ENCODE measurements around the gene FER. TPM values are rescaled to one million over a fixed set of nuclear protein-coding genes. Genes with fewer than 3 reads are reported as not detected.

The FER gene
- total RNA-seq, 5 donors from 2014 or later (not counting 1 experiment from before 2014, with no cell fraction given) = 7.0 to 19.6 (median 10.4) TPM

GRCh38 chr5:108753331-108753730 lies 5.6 kb downstream of the FER start:
- POLR2A ChIA-PET = interaction anchor here in 1 of 2 donors (1.0 kb wide), 1 partner anchor 9 kb away, joined by 5 read pairs; no protein-coding TSS in a partner anchor
- peaks cover 10 to 12% (median 11%) of the 10 kb centered on the region in 3 donors for H3K4me1 Mint-ChIP-seq
- no CpG with 5 or more reads among the region's 3 CpGs for WGBS (ENCODE audit: insufficient coverage)

GRCh38 chr5:108753877-108754276 lies 6.2 kb downstream of the FER start:
- ChIA-PET CTCF (no interaction called here), POLR2A (interaction anchor here in 1 of 2 donors (0.6 kb wide), 2 partner anchors 11 to 51 kb away, joined by 7 to 9 read pairs; no protein-coding TSS in a partner anchor)
- Histone ChIP-seq H3K4me1 (ENCODE audit: control insufficient read depth in 1 of 2, extremely low read depth in 1 of 2, insufficient read depth in 2 of 2, low read length in 2 of 2) (peaks cover 0 to 5% of the 10 kb centered on the region in 2 experiments), H3K27ac (ENCODE audit: low read length) (no peak overlapping the region), H3K4me3 (ENCODE audit: control insufficient read depth in 1 of 2, extremely low read depth in 1 of 2, low read length in 1 of 2) (no peak overlapping the region), H3K36me3 (ENCODE audit: control insufficient read depth in 2 of 2, extremely low read depth in 1 of 2, insufficient read depth in 1 of 2, low read length in 1 of 2) (no peaks in the 10 kb centered on the region), H3K27me3 (replicated peaks in 1 of 2; ENCODE audit: control insufficient read depth in 2 of 2, extremely low read depth in 1 of 2, insufficient read depth in 2 of 2, low read length in 1 of 2) (no peaks in the 10 kb centered on the region), H3K9me3 (no peaks in the 10 kb centered on the region)
- no peaks in the 10 kb centered on the region for H3K36me3 Mint-ChIP-seq
- WGBS (ENCODE audit: insufficient coverage) = 78% methylated on average over 4 of the region's 6 CpGs
- DNase-seq (no peak), ATAC-seq (replicated peaks in 1 of 4) (no peak)
- no peak overlapping the region for H3K27ac Mint-ChIP-seq
- H3K27me3 Mint-ChIP-seq = no peaks in the 10 kb centered on the region
- no peaks in the 10 kb centered on the region for H3K9me3 Mint-ChIP-seq
- no peak overlapping the region for H3K4me3 Mint-ChIP-seq
- H3K4me1 Mint-ChIP-seq = peaks cover 10 to 12% (median 11%) of the 10 kb centered on the region in 3 donors

More at GRCh38 chr5:108753331-108753730, 5.6 kb downstream of the FER start:
- Histone ChIP-seq H3K36me3 (ENCODE audit: control insufficient read depth in 2 of 2, extremely low read depth in 1 of 2, insufficient read depth in 1 of 2, low read length in 1 of 2) (no peaks in the 10 kb centered on the region), H3K27ac (ENCODE audit: low read length) (no peak overlapping the region), H3K9me3 (no peaks in the 10 kb centered on the region), H3K4me1 (ENCODE audit: control insufficient read depth in 1 of 2, extremely low read depth in 1 of 2, insufficient read depth in 2 of 2, low read length in 2 of 2) (peaks cover 0 to 5% of the 10 kb centered on the region in 2 experiments), H3K4me3 (ENCODE audit: control insufficient read depth in 1 of 2, extremely low read depth in 1 of 2, low read length in 1 of 2) (no peak overlapping the region), H3K27me3 (replicated peaks in 1 of 2; ENCODE audit: control insufficient read depth in 2 of 2, extremely low read depth in 1 of 2, insufficient read depth in 2 of 2, low read length in 1 of 2) (no peaks in the 10 kb centered on the region)
- Mint-ChIP-seq H3K9me3 (no peaks in the 10 kb centered on the region), H3K27ac (no peak overlapping the region), H3K36me3 (no peaks in the 10 kb centered on the region), H3K4me3 (no peak overlapping the region), H3K27me3 (no peaks in the 10 kb centered on the region)
- no peak for ATAC-seq (replicated peaks in 1 of 4)
- CTCF ChIA-PET = no interaction called here
- no peak for DNase-seq

GRCh38 chr5:108760512-108760911 lies 12.8 kb downstream of the FER start:
- ChIA-PET POLR2A (no interaction called here), CTCF (no interaction called here)
- Histone ChIP-seq H3K4me3 (ENCODE audit: control insufficient read depth in 1 of 2, extremely low read depth in 1 of 2, low read length in 1 of 2) (no peak overlapping the region), H3K27me3 (replicated peaks in 1 of 2; ENCODE audit: control insufficient read depth in 2 of 2, extremely low read depth in 1 of 2, insufficient read depth in 2 of 2, low read length in 1 of 2) (no peaks in the 10 kb centered on the region), H3K36me3 (ENCODE audit: control insufficient read depth in 2 of 2, extremely low read depth in 1 of 2, insufficient read depth in 1 of 2, low read length in 1 of 2) (no peaks in the 10 kb centered on the region), H3K9me3 (no peaks in the 10 kb centered on the region), H3K4me1 (ENCODE audit: control insufficient read depth in 1 of 2, extremely low read depth in 1 of 2, insufficient read depth in 2 of 2, low read length in 2 of 2) (peaks cover 0 to 8% of the 10 kb centered on the region in 2 experiments), H3K27ac (ENCODE audit: low read length) (no peak overlapping the region)
- H3K36me3 Mint-ChIP-seq = peaks cover 4% of the 10 kb centered on the region
- H3K27me3 Mint-ChIP-seq = no peaks in the 10 kb centered on the region
- DNase-seq (peak in 2 of 35 experiments; percentile 8 to 40), ATAC-seq (replicated peaks in 1 of 4) (peak in 3 of 4 experiments; percentile 63 to 94 (median 69))
- H3K4me1 Mint-ChIP-seq = peaks cover 22 to 31% (median 26%) of the 10 kb centered on the region in 3 donors
- no CpG with 5 or more reads among the region's 1 CpG for WGBS (ENCODE audit: insufficient coverage)
- H3K9me3 Mint-ChIP-seq = peaks cover 0 to 3% (median 3%) of the 10 kb centered on the region in 3 donors
- peak overlapping the region in 1 of 3 donors; percentile 28 for H3K4me3 Mint-ChIP-seq
- peak overlapping the region in 1 of 2 donors; percentile 0 for H3K27ac Mint-ChIP-seq

GRCh38 chr5:108762660-108763059 lies 15.0 kb downstream of the FER start:
- Histone ChIP-seq H3K36me3 (ENCODE audit: control insufficient read depth in 2 of 2, extremely low read depth in 1 of 2, insufficient read depth in 1 of 2, low read length in 1 of 2) (no peaks in the 10 kb centered on the region), H3K27ac (ENCODE audit: low read length) (no peak overlapping the region), H3K4me3 (ENCODE audit: control insufficient read depth in 1 of 2, extremely low read depth in 1 of 2, low read length in 1 of 2) (no peak overlapping the region), H3K27me3 (replicated peaks in 1 of 2; ENCODE audit: control insufficient read depth in 2 of 2, extremely low read depth in 1 of 2, insufficient read depth in 2 of 2, low read length in 1 of 2) (no peaks in the 10 kb centered on the region), H3K4me1 (ENCODE audit: control insufficient read depth in 1 of 2, extremely low read depth in 1 of 2, insufficient read depth in 2 of 2, low read length in 2 of 2) (peaks cover 0 to 8% of the 10 kb centered on the region in 2 experiments), H3K9me3 (no peaks in the 10 kb centered on the region)
- Mint-ChIP-seq H3K4me3 (no peak overlapping the region), H3K27me3 (no peaks in the 10 kb centered on the region), H3K9me3 (peaks cover 0 to 3% (median 3%) of the 10 kb centered on the region in 3 donors), H3K36me3 (peaks cover 4% of the 10 kb centered on the region), H3K27ac (no peak overlapping the region), H3K4me1 (peaks cover 22 to 32% (median 26%) of the 10 kb centered on the region in 3 donors)
- POLR2A ChIA-PET = interaction anchor here in 1 of 2 donors (0.7 to 1.8 kb wide), 2 partner anchors 10 to 112 kb away, joined by 3 to 5 read pairs; no protein-coding TSS in a partner anchor
- ATAC-seq (replicated peaks in 1 of 4) (no peak), DNase-seq (no peak)
- CTCF ChIA-PET = no interaction called here
- WGBS (ENCODE audit: insufficient coverage) = 43% methylated on average over 1 of the region's 3 CpGs

- Mint-ChIP-seq H3K9me3 (peaks cover 0 to 3% (median 3%) of the 10 kb centered on the region in 3 donors), H3K4me3 (no peak overlapping the region), H3K27ac (no peak overlapping the region), H3K4me1 (peaks cover 22 to 35% (median 26%) of the 10 kb centered on the region in 3 donors), H3K27me3 (no peaks in the 10 kb centered on the region), H3K36me3 (peaks cover 4% of the 10 kb centered on the region)
- Histone ChIP-seq H3K9me3 (no peaks in the 10 kb centered on the region), H3K27me3 (replicated peaks in 1 of 2; ENCODE audit: control insufficient read depth in 2 of 2, extremely low read depth in 1 of 2, insufficient read depth in 2 of 2, low read length in 1 of 2) (no peaks in the 10 kb centered on the region), H3K4me1 (ENCODE audit: control insufficient read depth in 1 of 2, extremely low read depth in 1 of 2, insufficient read depth in 2 of 2, low read length in 2 of 2) (peaks cover 0 to 8% of the 10 kb centered on the region in 2 experiments), H3K27ac (ENCODE audit: low read length) (no peak overlapping the region), H3K4me3 (ENCODE audit: control insufficient read depth in 1 of 2, extremely low read depth in 1 of 2, low read length in 1 of 2) (no peak overlapping the region), H3K36me3 (ENCODE audit: control insufficient read depth in 2 of 2, extremely low read depth in 1 of 2, insufficient read depth in 1 of 2, low read length in 1 of 2) (no peaks in the 10 kb centered on the region)
- ChIA-PET CTCF (no interaction called here), POLR2A (no interaction called here)
- ATAC-seq (replicated peaks in 1 of 4) (no peak), DNase-seq (no peak)
- WGBS (ENCODE audit: insufficient coverage) = no CpG with 5 or more reads among the region's 3 CpGs
Measured at GRCh38 chr5:108763222-108763916, 15.7 kb downstream of the FER start.

- Histone ChIP-seq H3K4me3 (ENCODE audit: control insufficient read depth in 1 of 2, extremely low read depth in 1 of 2, low read length in 1 of 2) (no peak overlapping the region), H3K9me3 (no peaks in the 10 kb centered on the region), H3K27ac (ENCODE audit: low read length) (no peak overlapping the region), H3K27me3 (replicated peaks in 1 of 2; ENCODE audit: control insufficient read depth in 2 of 2, extremely low read depth in 1 of 2, insufficient read depth in 2 of 2, low read length in 1 of 2) (no peaks in the 10 kb centered on the region), H3K4me1 (ENCODE audit: control insufficient read depth in 1 of 2, extremely low read depth in 1 of 2, insufficient read depth in 2 of 2, low read length in 2 of 2) (no peaks in the 10 kb centered on the region), H3K36me3 (ENCODE audit: control insufficient read depth in 2 of 2, extremely low read depth in 1 of 2, insufficient read depth in 1 of 2, low read length in 1 of 2) (no peaks in the 10 kb centered on the region)
- ChIA-PET POLR2A (no interaction called here), CTCF (no interaction called here)
- Mint-ChIP-seq H3K9me3 (no peaks in the 10 kb centered on the region), H3K36me3 (no peaks in the 10 kb centered on the region), H3K27me3 (no peaks in the 10 kb centered on the region), H3K4me3 (no peak overlapping the region), H3K4me1 (peaks cover 16 to 30% (median 20%) of the 10 kb centered on the region in 3 donors), H3K27ac (no peak overlapping the region)
- ATAC-seq (replicated peaks in 1 of 4) = no peak
- DNase-seq = no peak
Measured at GRCh38 chr5:108765647-108766046, 17.9 kb downstream of the FER start.

Measured in T-cell (primary cell).